WERI-Rb-1 (cell line): Measurements from ENCODE around the gene SCLY.

Experiments used
- DNase-seq: peaks from one replicate; pipeline ENCODE4 v3.0.0-alpha.2; 2020
- H3K27ac ChIP-seq: fragments of 250-450 bp; sonication (Bioruptor Pico); 2 replicates; pipeline ENCODE4 v1.5.1; 2020; ENCODE audit warnings: mild to moderate bottlenecking, moderate library complexity
- H3K27me3 ChIP-seq: fragments of 250-450 bp; sonication (Bioruptor Pico); 2 replicates; pipeline ENCODE4 v1.5.1; 2021; ENCODE audit warnings: mild to moderate bottlenecking, low read depth, moderate library complexity; ENCODE audit not compliant: insufficient read depth, severe bottlenecking
- H3K36me3 ChIP-seq: fragments of 250-450 bp; sonication (Bioruptor Pico); 2 replicates; pipeline ENCODE4 v1.5.1; 2020; ENCODE audit warnings: mild to moderate bottlenecking, moderate library complexity
- H3K4me3 ChIP-seq: 2 replicates; pipeline ENCODE4 v1.5.1; 2011; ENCODE audit warnings: low read depth, mild to moderate bottlenecking, control low read depth, low read length
- H3K9me3 ChIP-seq: fragments of 250-450 bp; sonication (Bioruptor Pico); 2 replicates; pipeline ENCODE4 v1.5.1; 2021; ENCODE audit warnings: mild to moderate bottlenecking, moderate library complexity; ENCODE audit not compliant: severe bottlenecking
- TF ChIP-seq, protein P1 (sequence below): IDR thresholded peaks from 2 replicates; pipeline ENCODE4 v1.5.1; 2011; ENCODE audit warnings: low read depth, mild to moderate bottlenecking, control low read depth, inconsistent platforms, low read length

The SCLY gene

DNA sequence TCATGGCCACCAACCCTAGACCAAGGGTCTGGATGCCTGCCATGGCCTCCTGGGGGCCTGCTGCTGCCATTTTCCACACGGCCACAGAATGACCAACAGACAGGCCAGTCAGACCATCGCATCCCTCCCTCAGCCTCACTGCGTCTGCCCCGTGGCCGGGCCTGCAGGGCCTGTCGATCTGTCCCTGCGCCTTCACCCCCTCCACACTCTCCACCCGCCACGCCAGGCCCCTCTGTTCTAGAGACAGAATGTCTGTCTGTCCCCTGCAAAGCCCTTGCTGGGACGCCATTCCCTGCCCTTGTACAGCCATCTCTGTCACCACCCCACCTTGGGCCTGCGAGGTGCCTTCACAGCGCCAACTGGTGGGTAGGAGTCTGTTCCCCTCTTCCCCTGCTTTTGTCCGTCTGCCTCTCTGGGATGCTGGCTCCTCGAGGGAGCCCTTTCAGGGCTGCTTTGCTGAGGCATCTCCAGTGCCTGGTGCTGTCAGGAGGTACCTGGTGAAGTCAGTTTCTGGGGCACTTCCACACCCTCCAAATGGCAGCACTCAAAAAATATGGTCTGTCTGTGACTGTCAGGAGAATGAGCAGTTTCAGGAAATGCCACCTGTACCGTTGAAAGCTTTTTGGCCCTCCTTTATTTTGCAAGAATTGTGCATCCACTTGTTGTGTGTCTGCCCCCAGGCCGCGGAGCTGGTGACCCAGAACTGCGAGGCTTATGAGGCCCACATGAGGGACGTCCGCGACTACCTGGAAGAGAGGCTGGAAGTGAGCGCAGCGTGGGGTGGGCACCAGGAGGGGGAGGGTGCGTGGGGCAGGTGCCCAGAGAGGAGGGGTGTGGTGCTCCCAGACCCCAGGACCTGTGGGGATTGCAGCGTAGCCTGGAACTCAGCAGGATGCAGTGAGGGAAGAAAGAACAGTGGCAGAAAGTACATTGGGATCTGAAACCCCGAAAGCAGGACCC lies 32.7 kb downstream of the SCLY start:
- H3K27ac ChIP-seq: no peak overlapping the region
- no peak for DNase-seq
- H3K9me3 ChIP-seq: no peaks in the 10 kb centered on the region
- no peaks in the 10 kb centered on the region for H3K27me3 ChIP-seq
- TF ChIP-seq, protein P1, sequence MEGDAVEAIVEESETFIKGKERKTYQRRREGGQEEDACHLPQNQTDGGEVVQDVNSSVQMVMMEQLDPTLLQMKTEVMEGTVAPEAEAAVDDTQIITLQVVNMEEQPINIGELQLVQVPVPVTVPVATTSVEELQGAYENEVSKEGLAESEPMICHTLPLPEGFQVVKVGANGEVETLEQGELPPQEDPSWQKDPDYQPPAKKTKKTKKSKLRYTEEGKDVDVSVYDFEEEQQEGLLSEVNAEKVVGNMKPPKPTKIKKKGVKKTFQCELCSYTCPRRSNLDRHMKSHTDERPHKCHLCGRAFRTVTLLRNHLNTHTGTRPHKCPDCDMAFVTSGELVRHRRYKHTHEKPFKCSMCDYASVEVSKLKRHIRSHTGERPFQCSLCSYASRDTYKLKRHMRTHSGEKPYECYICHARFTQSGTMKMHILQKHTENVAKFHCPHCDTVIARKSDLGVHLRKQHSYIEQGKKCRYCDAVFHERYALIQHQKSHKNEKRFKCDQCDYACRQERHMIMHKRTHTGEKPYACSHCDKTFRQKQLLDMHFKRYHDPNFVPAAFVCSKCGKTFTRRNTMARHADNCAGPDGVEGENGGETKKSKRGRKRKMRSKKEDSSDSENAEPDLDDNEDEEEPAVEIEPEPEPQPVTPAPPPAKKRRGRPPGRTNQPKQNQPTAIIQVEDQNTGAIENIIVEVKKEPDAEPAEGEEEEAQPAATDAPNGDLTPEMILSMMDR: no peak
- H3K36me3 ChIP-seq: no peaks in the 10 kb centered on the region; the same call in 1 of the 2 replicates
- no peak overlapping the region for H3K4me3 ChIP-seq

- H3K27ac ChIP-seq: no peak overlapping the region
- H3K36me3 ChIP-seq: no peaks in the 10 kb centered on the region
- no peaks in the 10 kb centered on the region for H3K27me3 ChIP-seq
- H3K9me3 ChIP-seq: no peaks in the 10 kb centered on the region
- H3K4me3 ChIP-seq: no peak overlapping the region
- TF ChIP-seq, protein P1: no peak
- DNase-seq: no peak
Observed at GRCh38 chr2:238094438-238095022, 33.7 kb downstream of the SCLY start.

DNA sequence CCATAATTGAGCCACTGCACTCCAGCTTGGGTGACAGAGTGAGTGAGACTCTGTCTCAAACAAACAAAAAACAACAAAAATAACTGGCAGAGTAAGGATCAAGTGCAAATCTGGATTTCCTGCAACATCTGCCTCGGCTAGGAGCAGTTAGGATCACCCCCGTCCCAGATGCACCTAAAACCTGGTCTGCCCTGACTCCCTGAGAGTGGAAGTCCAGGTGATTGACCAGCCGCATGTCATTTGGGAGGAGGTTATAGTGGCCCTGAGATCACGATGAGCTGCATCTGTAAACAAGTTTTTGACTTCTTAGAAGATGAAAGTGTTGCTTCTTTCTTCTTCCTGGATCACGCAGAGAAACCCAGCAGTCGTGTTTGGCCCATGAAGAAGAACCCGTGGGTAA lies 34.3 kb downstream of the SCLY start:
- H3K4me3 ChIP-seq: no peak overlapping the region
- no peak overlapping the region for H3K27ac ChIP-seq
- no peaks in the 10 kb centered on the region for H3K9me3 ChIP-seq
- no peaks in the 10 kb centered on the region for H3K36me3 ChIP-seq
- TF ChIP-seq, protein P1: no peak
- DNase-seq: no peak
- no peaks in the 10 kb centered on the region for H3K27me3 ChIP-seq

DNA sequence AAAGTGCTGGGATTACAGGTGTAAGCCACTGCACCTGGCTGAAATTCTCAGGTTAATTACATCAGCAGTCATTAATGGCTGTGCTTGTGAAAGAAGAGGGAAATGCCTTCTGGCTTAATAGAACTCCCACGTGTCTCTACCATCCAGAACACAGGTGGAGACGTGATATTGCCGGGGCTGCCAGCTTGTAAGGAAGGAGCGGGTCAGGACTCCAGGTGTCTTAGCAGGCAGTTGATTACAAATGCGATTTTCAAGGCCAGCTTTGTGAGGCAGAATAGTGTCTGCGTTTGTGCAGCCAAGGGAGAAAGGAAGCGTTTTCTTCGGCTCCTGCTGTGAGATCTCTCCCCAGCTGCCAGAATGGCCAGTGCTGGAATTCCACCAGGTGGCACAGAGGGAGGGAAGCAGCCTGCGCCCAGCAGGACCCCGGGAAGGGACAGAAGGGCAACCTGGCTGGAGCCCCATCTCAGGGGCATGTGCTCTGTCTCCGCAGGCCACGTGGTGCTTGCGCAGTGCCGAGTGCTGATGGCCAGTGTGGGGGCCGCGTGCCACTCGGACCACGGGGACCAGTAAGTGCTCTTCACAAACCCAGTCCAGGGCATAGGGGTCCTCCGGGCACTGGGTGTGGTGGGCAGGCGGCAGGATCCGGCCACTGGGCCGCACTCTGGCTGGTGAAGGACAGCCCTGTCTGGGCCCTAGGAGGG lies 35.7 kb downstream of the SCLY start:
- no peak for DNase-seq
- no peaks in the 10 kb centered on the region for H3K9me3 ChIP-seq
- H3K36me3 ChIP-seq: no peaks in the 10 kb centered on the region
- H3K27ac ChIP-seq: no peak overlapping the region
- H3K27me3 ChIP-seq: no peaks in the 10 kb centered on the region
- TF ChIP-seq, protein P1: no peak
- no peak overlapping the region for H3K4me3 ChIP-seq

DNA sequence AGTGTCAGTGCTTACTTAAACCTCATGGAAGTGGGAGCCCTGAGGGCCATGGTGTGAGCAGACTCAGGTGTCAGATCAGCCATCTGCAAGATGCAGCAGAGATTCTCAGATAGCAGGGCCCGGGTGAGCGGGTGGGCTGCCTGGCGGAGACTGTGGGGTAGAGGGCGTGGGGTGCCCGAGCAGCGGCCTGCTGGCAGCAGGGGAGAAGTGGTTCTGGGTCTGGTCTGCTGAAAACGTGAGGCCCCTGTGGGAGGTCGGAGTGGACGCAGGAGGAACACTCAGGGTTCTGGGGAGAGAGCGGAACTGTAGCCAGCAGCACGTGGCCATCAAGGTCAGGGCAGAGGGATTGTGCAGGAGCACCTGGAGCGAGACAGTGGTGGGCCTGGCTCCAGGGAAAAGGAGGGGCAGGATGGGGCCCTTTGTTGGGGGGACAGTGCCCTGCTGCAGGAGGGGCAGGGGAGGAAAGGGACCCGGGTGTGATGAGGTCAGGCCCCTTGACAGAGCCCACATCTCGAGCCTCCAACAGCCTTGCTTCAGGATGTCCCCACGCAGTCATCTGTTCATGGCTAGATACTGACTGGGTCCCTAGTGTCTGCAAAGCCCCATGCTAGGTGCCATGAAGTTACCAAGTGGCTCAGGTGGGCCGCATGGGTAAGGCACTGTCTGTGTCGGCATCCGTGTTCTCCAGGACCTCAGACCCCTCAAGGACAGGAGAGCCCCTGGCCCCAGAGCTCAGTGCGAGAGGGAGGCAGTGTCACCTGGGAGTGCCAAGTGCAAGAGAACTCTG lies 36.6 kb downstream of the SCLY start:
- H3K36me3 ChIP-seq: no peaks in the 10 kb centered on the region
- no peaks in the 10 kb centered on the region for H3K9me3 ChIP-seq
- H3K27ac ChIP-seq: no peak overlapping the region
- no peak for DNase-seq
- no peaks in the 10 kb centered on the region for H3K27me3 ChIP-seq
- H3K4me3 ChIP-seq: no peak overlapping the region
- TF ChIP-seq, protein P1: no peak
